Stimulated activated CD8-positive, alpha-beta memory T cell treated with anti-CD3 and anti-CD28 coated beads, Interleukin-7, amount 100 ng/mL, for 24 hours (primary cell): Measurements from ENCODE around the gene AGAP1.

Experiments used
- DNase-seq: peaks from one replicate; pipeline ENCODE4 v3.0.0-alpha.2; 2020; ENCODE audit warnings: low read depth

Gene AGAP1

GRCh38 chr2:235870515-235870914 is 376.7 kb downstream of the AGAP1 start:
- no peak for DNase-seq

- DNase-seq = no peak
Measured at GRCh38 chr2:235876099-235876679, 382.3 kb downstream of the AGAP1 start.

GRCh38 chr2:235877275-235877802 is 383.5 kb downstream of the AGAP1 start:
- DNase-seq = no peak

GRCh38 chr2:235879116-235879515 is 385.3 kb downstream of the AGAP1 start:
- no peak for DNase-seq

GRCh38 chr2:235883675-235884074 is 389.8 kb downstream of the AGAP1 start:
- no peak for DNase-seq

- no peak for DNase-seq
Measured at GRCh38 chr2:235889302-235889630, 395.4 kb downstream of the AGAP1 start.

- no peak for DNase-seq
Measured at GRCh38 chr2:235893129-235893698, 399.4 kb downstream of the AGAP1 start.

GRCh38 chr2:235894839-235895238 is 401.0 kb downstream of the AGAP1 start:
- no peak for DNase-seq

- DNase-seq = no peak
Measured at GRCh38 chr2:235896061-235896460, 402.2 kb downstream of the AGAP1 start.

GRCh38 chr2:235897992-235898391 is 404.1 kb downstream of the AGAP1 start:
- no peak for DNase-seq

GRCh38 chr2:235898766-235899165 is 404.9 kb downstream of the AGAP1 start:
- no peak for DNase-seq

GRCh38 chr2:235900631-235901030 is 406.8 kb downstream of the AGAP1 start:
- DNase-seq = no peak

GRCh38 chr2:235901243-235901642 is 407.4 kb downstream of the AGAP1 start:
- no peak for DNase-seq

GRCh38 chr2:235903782-235904584 is 410.1 kb downstream of the AGAP1 start:
- DNase-seq = no peak

- no peak for DNase-seq
Measured at GRCh38 chr2:235904585-235904931, 410.7 kb downstream of the AGAP1 start.

GRCh38 chr2:235908826-235909225 is 415.0 kb downstream of the AGAP1 start:
- no peak for DNase-seq

GRCh38 chr2:235909358-235909757 is 415.5 kb downstream of the AGAP1 start:
- no peak for DNase-seq

GRCh38 chr2:235910067-235910466 is 416.2 kb downstream of the AGAP1 start:
- no peak for DNase-seq

- DNase-seq = no peak
Measured at GRCh38 chr2:235911125-235911524, 417.3 kb downstream of the AGAP1 start.

- no peak for DNase-seq
Measured at GRCh38 chr2:235911633-235912233, 417.9 kb downstream of the AGAP1 start.

- no peak for DNase-seq
Measured at GRCh38 chr2:235914756-235915155, 420.9 kb downstream of the AGAP1 start.

- DNase-seq = no peak
Measured at GRCh38 chr2:235917506-235917905, 423.7 kb downstream of the AGAP1 start.

- no peak for DNase-seq
Measured at GRCh38 chr2:235918876-235919275, 425.0 kb downstream of the AGAP1 start.
